HCEC 1CT (cell line): ENCODE measurements around the gene SWAP70.

Experiments used
- DNase-seq: peaks from one replicate; pipeline ENCODE4 v3.0.0-alpha.2; 2017

Gene SWAP70

GRCh38 chr11:9780929-9781328 lies 117.1 kb downstream of the SWAP70 start:
- DNase-seq, result no peak

GRCh38 chr11:9783986-9784385 lies 120.1 kb downstream of the SWAP70 start:
- no peak for DNase-seq

- DNase-seq, result no peak
Measured at GRCh38 chr11:9784602-9785315, 120.9 kb downstream of the SWAP70 start.

GRCh38 chr11:9787260-9787659 lies 123.4 kb downstream of the SWAP70 start:
- peak; percentile 79 for DNase-seq

GRCh38 chr11:9787981-9788521 lies 124.2 kb downstream of the SWAP70 start:
- peak; percentile 97 for DNase-seq

- no peak for DNase-seq
Measured at GRCh38 chr11:9789910-9790309, 126.0 kb downstream of the SWAP70 start.

- DNase-seq, result no peak
Measured at GRCh38 chr11:9790703-9791102, 126.8 kb downstream of the SWAP70 start.

- no peak for DNase-seq
Measured at GRCh38 chr11:9796266-9796665, 132.4 kb downstream of the SWAP70 start.

- DNase-seq, result no peak
Measured at GRCh38 chr11:9796854-9797253, 133.0 kb downstream of the SWAP70 start.

GRCh38 chr11:9797300-9797699 lies 133.4 kb downstream of the SWAP70 start:
- no peak for DNase-seq

GRCh38 chr11:9799886-9800285 lies 136.0 kb downstream of the SWAP70 start:
- peak; percentile 21 for DNase-seq

- DNase-seq, result peak; percentile 86
Measured at GRCh38 chr11:9802291-9802861, 138.5 kb downstream of the SWAP70 start.
